NOMO-1 treated with DMSO at 0.1 percent for 48 hours (cell line): ENCODE results near the gene ZBTB46.

ENCODE experiments used
- DNase-seq: peaks from one replicate; lab custom pipeline; 2025; ENCODE audit not compliant: unreplicated experiment; lab: John Stamatoyannopoulos, UW

The ZBTB46 gene

DNA sequence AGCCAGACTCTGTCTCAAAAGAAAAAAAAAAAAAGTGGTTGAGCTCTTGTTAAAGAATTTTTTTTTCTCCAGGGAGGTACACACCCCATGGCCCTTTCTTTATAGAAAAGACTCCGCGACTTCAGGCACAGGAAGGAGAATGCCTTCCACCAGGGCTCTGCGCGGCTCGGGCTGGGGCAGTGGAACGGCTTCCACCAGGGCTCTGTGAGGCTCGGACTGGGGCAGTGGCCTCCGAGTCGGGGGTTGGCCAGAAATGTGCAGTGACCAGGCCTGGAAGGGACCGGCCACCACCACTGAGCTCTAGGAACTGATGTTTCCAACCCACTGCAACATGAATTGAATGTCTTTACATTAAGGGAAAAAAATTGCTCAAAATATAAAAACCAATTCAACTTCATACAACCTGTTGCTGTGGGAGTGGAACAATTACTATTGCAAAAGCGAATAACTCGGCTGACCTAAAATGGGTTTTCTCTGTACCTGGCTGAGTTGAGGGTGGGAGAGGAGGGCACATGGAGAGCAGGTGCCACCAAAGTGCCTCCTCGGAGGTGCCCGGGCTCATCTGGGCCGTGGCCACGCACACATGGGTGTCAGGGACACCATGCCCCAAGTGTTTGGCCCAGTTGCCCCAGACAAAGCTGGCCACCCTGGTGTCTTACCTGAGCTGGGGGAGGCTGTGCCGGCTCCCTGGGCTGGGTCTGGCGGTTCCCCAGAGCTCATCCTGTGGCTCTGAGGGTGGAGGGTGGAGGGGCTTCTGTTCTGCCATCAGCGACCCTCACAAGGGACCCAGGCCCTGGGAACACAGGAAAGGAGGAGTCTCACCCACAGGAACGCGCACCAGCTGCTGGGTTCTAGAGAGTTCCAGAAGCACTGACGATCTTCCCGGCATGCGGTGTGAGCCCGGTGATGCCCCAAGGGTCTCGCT lies 62.2 kb downstream of the ZBTB46 start:
- DNase-seq, result no peak

DNA sequence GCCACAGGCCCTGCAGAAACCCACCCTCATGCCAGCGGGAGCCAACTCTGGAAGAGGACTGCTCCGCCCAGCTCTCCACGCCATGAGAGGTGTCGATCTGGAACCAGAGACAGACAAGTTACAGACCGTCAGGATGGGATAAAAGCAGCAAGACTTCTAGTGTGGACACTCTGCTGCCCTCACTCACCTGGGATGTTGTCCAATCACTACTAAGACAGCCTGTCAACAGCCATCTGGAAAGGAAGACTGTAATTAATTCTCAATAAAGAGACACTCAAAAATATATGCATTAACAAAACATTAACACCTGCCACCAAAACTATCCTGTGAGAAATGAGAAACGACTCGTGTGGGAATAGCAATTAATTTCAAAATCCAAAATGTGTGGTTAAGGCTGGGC lies 63.2 kb downstream of the ZBTB46 start:
- DNase-seq, result no peak

DNA sequence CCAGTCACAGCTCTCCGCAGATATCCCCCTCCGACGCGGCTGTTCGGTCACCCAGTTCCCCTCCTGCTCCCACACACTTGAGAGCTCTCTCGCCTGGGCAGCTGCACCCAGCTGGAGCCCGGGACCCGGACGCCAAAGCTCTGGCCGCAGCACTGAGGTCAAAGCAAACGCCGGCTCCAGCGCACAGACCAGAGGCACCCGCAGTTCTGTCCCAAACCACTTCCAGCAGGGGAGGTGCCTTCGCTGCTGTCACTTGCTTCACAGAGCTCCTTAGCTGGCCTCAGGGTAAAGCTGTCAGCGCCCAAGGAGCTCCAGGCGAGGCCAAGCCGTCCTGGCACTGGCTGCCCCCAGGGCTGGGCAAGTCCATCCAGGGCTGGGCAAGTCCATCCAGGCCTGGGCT lies 63.6 kb downstream of the ZBTB46 start:
- DNase-seq, result no peak

DNA sequence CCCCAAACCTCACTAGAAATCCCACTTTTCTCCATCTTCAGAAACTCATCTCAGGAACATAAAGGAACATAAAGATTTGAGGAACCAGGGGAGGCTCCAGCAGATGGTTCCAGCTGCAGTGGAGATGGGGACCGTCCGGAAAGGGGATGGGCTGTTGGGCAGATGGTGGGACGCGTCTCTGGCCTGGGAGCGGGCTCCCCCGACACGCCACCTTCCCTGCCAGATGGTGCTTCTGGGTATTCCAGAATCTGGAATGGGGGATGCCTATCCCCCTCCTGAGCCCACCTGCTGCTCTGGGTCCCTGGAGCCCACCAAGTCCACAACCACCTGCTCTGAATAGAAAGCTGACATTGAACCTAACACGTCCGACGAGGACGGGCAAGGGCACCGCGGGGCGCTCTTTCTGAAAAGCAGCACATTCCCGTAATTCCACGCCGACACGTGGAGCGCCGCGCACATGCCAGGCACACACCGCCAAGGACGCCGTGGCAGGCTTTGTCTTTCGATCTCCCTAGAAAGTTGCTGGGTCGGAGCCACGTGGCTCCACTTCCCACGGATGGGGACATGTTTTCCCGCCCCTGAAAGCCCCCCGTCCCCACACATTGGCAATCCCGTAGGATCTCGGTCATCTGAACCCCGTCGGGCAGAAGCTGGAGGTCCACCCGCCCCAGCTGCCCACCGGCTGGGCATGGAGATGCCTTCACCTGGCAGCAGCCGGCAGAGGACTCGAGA lies 64.2 kb downstream of the ZBTB46 start:
- DNase-seq, result no peak

DNA sequence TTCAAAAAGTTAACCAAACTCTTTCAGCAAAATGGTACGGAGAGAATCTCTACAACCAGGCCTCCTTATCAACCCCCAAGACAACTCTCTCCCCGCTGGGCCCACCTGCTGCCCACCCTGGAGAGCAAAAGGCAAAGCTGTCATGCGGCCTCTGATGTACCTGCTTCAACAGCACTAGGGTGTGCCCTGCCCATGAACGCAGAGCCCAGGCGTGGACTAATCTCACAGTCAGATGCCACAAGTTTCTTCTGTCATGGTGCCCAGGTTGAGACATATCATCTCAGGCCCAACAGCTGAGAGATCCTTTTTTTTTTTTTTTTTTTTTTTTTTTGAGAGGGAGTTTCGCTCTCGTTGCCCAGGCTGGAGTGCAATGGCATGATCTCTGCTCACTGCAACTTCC lies 65.2 kb downstream of the ZBTB46 start:
- DNase-seq, result no peak

DNA sequence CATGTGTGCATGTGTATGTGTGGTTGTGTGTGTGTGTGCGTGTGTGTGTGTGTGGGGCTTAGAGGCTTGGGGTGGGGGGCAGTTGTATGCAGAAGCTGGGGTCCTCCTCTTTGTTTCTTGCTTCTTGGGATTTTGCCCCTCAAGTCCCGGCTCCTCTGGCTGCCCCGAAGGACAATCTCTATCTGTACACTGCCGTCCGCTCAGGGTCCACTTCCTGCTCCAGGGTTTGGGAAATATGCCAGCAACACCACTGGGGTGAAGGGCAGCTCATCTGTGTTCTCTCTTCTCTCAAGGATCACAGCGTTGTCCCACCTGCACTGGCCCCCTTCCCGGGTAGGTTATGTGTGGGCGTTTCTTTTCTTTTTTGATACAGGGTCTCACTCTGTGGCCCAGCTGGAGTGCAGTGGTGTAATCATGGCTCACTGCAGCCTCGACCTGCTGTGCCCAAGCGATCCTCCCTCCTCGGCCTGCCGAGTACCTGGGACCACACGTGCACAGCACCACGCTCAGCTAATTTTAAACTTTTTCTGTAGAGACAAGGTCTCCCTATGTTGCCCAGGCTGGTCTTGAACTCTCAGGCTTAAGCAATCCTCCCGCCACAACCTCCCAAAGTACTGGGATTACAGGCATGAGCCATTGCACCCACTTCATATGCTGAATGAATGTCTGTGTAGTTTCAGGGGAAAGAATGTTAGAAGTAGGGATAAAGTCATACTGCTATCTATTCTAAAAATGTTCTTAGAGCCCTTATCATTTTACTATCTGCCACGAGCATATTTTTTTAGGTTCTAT lies 65.8 kb downstream of the ZBTB46 start:
- no peak for DNase-seq

DNA sequence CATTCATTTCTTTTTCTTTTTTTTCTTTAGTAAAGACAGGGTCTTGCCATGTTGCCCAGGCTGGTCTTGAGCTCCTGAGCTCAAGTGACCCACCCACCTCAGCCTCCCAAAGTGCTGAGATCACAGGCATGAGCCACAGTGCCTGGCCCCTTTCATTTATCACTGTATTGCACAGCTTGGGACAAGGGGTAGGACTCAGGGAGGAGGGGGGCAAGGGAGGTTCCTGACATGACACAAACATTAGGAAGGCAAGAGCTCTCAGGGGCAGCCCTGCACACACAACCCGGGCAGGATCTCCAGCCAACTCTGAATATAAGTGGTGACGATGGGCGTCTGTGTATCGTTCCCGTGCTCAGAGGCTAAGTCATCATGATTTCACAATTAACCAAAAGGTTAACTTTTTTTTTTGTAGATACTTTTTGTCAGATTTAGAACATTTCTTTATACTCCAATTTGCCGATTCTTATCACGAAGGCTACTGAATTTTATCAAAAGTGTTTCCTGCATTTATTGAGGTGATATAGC lies 71.6 kb downstream of the ZBTB46 start:
- no peak for DNase-seq

DNA sequence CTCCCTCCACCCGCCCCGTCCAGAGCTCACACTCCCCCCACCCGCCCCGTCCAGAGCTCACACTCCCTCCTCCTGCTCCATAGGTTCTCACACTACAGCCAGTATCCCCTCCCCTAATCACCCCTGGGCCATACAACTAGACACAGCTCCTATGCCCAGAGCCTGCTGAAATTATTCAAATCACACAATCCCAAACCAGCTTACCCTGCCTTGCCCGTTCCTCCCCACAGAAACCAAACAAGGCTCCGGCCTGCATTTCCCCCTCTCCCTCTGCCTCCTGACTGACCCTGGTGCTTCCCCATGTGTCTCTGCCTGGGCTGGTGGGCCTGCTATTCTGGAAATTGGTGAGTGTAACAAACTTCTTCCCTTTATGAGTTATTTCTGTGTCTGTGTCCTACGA lies 72.9 kb downstream of the ZBTB46 start:
- no peak for DNase-seq

DNA sequence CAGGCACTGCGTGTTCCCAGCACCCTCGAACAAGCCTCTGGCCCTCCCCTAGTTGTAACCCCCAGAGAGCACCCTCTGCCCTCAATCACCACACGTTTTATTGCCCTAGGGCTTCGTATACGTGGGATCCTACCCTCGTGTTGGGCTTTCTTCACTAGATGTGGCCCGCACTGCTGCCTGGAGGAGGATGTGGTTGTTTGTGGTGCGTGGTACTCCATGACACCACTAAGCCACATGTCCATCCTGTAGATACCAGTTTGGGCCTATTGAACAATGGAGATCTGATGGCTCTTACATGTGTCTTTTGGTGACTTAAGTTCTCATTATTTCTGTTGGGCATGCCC lies 74.4 kb downstream of the ZBTB46 start:
- DNase-seq, result no peak

DNA sequence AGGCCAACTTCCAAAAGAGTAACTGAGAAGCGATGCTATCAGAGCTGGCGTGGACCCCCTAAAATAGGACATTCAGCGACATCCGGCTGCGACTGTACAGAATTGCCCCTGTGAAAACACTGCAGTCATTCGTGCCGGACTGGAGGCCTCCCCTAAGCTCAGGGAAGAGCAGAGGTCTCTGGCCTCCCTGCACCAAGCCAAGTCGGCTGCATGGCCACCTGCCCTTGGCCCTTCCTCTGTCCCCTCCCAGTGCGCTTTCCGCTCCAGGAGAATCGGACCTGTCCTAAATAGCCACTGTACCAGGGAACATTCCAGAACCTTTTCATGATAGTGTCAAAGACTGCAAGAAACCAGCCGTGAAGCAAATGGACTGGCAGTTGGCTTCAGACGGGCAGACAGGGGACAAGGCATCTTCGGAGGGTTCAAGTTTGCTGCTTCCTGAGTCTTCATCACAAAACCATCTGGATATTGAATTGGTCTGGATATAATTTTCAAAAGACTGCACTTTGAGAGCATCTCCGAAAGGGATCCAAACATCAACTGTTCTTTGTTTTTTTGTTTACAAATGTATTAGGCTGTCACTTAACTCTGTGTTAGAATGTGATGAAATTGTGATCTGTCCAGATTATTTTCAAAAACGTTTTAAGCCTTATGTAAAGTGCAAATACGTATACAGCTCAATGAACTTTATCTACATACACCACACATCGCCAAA lies 75.0 kb downstream of the ZBTB46 start:
- DNase-seq, result no peak

DNA sequence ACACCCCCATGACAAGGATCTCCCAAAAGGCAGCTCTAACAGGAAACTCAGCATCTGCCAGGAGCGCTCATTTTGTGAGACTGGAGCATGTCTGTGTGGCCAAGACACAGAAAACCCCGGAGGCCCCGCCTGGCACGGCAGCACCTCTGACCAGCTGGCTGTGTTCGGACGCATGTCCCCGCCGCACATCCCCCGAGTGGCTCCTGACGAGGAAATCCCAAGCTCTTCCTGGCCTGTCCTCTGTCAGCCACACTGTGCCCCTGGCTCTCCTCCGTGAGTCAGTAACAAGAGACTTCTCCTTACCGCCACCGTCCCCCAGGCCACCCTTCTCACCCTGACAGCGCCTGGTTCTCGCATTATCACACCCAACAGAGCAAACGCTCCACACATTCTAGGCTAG lies 77.1 kb downstream of the ZBTB46 start:
- no peak for DNase-seq

DNA sequence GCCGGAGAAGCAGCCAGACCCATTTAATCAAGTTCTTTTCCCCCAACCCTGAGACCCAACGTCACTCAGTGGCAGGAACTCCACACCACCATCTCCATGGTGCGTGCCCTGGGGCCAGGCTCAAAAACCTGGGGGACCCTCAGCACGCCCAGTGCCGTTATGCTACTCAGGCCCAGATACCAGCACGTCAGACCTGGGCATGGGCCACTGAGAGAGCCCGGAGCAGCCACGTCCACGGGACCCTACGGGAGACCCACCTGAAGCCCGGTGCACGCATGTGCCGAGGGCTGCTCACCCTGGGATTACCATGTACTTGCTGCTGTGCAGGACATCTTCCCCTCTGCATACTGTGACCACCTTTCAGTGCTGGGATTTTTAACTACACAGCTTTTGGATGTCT lies 77.7 kb downstream of the ZBTB46 start:
- no peak for DNase-seq

DNA sequence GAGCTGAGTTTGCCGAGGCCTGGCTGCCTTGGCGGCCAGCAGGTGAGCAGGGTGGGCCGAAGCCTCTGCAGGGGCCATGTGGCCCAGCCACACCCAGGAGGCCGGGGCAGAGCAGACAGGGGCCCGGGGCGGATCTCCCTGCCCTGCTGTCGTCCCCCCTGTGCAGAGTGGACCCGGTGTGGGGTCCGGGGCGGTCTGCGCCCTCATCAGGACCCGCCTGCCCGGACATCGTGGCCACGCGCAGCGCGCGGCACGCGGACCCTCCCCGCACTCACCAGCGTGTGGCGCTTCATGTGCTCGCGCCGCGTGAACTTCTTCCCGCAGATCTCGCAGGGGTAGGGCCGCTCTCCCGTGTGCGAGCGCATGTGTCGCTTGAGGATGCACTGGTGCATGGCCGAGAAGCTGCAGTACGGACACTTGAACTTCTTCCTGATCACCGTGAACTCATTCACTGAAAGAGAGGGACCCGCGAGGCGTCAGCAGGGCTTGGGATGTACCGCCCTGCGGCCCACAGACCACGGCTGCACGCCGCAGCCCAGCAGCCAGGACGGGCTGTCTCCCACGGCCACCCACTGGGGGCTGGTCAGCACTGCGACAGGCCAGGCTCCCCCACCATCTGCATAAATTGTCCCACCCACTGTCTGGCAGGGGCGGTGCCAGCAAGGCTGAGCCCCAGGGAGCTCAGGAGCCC lies 78.5 kb downstream of the ZBTB46 start:
- DNase-seq, result no peak

DNA sequence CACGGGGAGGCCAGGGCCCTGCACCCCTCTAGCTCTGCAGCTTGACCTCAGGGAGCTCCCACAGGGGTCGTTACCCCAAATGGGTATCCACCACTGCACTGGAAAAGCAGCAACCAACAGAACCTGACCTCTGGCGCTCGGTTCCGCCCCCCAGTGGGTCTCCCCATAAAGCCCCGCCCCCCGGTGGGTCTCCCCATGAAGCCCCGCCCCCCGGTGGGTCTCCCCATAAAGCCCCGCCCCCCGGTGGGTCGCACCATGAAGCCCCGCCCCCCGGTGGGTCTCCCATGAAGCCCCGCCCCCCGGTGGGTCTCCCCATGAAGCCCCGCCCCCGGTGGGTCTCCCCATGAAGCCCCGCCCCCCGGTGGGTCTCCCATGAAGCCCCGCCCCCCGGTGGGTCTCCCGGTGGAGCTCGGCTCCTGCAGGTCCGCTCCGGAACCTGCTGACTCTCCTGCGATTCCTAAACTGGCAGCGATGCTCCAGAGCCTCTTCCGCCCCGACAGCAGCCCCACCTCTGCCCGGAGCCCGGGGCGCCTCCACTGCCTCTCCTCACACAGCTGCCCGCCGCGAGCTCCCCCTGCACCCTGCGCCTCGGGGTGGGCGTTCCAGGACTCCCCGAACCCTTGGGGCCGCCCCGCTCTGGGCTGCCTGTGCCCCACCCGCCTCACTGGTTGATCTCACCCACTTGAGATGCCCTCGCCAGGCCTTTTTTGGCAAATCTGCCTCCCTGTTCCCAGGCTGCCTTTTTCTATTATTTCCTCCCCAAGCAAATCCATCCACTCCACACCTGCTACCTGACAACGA lies 79.4 kb downstream of the ZBTB46 start:
- no peak for DNase-seq

DNA sequence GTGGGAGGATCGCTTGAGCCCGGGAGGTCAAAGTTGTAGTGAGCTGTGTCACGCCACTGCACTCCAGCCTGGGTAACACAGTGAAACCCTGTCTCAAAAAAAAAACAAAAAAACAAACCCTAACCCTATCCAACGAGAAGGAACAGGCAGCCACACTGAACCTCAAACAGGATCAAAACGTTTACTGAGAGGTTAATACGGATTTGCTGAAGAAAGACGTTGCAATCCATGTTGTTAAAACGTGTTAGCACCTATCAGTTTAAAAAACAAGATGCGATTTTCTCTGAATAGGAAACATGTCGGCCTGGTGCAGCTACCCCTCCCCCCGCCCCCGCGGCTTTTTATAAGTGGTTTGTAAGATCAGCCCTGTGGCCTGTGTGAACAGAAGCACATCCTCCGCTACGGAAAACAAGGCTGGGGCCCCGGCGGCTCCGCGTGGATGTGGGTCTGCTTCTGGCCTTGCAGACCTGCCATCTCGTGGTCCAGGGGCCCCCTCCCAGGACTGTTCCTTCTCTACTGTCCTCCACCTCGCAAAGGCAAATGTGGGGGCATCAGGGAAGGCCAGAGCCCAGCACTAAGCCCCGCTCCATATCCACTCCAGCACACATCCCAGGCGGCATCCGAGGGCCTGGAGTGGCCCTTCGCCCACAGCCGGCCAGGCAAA lies 80.1 kb downstream of the ZBTB46 start:
- DNase-seq, result no peak

DNA sequence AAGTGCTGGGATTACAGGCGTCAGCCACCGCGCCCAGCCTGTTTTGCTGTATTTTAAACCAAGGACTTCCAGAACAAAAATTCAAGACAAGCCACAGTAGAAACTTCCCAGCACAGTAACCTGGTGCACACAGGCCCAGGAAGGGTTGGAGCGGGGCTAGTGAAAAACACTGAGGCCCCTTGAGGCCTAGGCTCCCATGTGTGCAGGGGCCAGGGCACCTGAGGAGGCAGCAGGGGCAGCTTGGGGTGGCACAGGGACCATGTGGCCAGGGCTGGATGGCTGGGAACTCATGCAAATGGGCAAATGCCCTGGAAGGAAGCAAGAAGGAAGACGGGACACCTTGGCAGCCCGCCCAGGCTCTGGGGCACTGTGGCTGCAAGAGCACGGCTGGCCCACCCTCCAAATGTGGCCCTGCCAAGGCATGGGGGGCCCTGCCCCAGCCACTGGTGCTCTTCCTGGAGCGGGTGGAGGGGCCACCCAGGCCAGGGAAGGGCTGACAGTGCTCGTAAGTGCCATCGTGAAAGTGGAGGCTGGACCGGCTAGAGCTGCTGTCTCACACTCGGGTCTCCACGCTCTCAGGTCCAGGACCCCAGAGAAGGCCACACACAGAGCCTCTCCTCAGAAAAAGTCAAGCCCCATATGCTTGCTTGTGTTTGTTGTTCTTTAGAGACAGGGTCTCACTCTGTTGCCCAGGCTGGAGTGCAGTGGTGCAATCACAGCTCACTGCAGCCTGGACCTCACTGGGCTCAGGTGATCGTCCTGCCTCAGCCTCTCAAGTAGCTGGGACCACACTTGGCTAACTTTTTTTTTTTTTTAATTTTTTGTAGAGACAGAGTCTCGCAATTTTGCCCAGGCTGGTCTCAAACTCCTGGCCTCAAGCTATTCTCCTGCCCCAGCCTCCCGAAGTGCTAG lies 81.2 kb downstream of the ZBTB46 start:
- DNase-seq, result no peak

DNA sequence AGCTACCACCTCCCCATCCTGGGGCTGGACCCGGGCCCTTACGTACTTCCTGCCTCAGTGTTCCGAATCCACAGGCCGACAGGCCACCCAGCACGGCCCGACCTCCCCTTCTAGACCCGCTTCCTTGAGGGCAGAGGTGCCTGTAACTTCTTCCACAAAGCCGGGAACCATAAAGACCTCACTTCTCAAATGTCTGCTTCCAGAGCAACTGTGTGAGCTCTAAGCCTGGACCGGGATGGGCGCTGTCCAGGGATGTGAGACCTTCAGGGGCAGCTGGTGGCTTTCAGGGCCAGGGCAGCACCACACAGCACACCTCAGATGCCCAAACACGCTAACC lies 82.2 kb downstream of the ZBTB46 start:
- no peak for DNase-seq
